ENCODE measurements around the gene RLN3. TPM values are rescaled to one million over a fixed set of nuclear protein-coding genes. Genes with fewer than 3 reads are reported as not detected.

RLN3 gene
- polyA plus RNA-seq, 1 donor (not counting 4 experiments of a cell fraction or from before 2014, with no cell fraction given) = not detected

DNA sequence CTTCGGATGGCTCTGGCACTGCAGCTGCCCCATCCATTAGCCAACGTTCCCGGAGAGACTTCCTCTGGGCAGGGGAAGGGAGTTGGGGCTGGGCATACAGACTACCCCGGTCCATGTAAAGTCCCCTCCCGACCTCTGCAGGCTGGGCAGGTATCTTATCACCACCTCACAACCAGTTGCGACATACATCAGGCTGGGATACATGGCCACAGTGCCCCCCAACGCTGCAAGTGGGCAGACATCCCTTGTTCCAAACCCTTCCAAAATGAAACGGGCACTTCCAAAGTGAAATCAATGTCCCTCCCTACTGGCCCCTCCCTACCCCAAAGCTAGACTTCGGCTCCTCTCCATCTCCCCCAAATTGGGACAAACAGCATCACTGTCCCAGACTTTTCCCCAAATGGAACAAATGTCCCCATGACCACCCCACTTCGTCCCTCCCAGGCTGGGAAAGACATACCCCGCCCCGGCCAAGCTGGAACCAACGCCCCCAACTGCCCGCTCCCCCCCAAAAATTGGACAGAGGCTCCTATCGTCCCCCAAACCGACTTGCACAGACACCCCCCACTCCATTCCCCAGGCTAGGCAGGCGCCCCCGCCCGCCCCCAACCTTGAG is 28.9 kb downstream of the RLN3 start:
- dilution Hi-C loops (cut with MboI; ENCODE audit: extremely low pct_ligation_motif_present, low sequenced_read_pairs) = no loop called here
- H4K20me1 ChIP-seq (ENCODE audit: control insufficient read depth, extremely low read depth, insufficient read depth, low read length) = no peaks in the 10 kb centered on the region
- no peaks in the 10 kb centered on the region for H3K79me2 ChIP-seq (ENCODE audit: control insufficient read depth, insufficient read depth, low read length)
- DNase-seq (ENCODE audit: low read depth, low spot score) = no peak
- no peak for TF ChIP-seq EZH2 (IDR thresholded peaks at IDR 0.05; ENCODE audit: low read length)
- TF ChIP-seq, protein P1, sequence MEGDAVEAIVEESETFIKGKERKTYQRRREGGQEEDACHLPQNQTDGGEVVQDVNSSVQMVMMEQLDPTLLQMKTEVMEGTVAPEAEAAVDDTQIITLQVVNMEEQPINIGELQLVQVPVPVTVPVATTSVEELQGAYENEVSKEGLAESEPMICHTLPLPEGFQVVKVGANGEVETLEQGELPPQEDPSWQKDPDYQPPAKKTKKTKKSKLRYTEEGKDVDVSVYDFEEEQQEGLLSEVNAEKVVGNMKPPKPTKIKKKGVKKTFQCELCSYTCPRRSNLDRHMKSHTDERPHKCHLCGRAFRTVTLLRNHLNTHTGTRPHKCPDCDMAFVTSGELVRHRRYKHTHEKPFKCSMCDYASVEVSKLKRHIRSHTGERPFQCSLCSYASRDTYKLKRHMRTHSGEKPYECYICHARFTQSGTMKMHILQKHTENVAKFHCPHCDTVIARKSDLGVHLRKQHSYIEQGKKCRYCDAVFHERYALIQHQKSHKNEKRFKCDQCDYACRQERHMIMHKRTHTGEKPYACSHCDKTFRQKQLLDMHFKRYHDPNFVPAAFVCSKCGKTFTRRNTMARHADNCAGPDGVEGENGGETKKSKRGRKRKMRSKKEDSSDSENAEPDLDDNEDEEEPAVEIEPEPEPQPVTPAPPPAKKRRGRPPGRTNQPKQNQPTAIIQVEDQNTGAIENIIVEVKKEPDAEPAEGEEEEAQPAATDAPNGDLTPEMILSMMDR (optimal IDR thresholded peaks at IDR 0.05 in 1 of 3, IDR thresholded peaks at IDR 0.05 in 1 of 3, conservative IDR thresholded peaks at IDR 0.05 in 1 of 3; ENCODE audit: extremely low read depth in 1 of 3, insufficient read depth in 2 of 3, low read length in 3 of 3) = no peak
- FAIRE-seq = no peak
- no peak overlapping the region for H3K4me2 ChIP-seq (ENCODE audit: control insufficient read depth, extremely low read depth, insufficient read depth, low read depth, low read length)
- H3K27ac ChIP-seq (ENCODE audit: control insufficient read depth, insufficient read depth, low read length) = no peak overlapping the region
- H3K4me3 ChIP-seq (ENCODE audit: control insufficient read depth in 2 of 3, extremely low read depth in 1 of 3, insufficient read depth in 2 of 3, low read depth in 1 of 3, low read length in 3 of 3) = no peak overlapping the region
- H3K36me3 ChIP-seq (ENCODE audit: control insufficient read depth in 2 of 2, extremely low read depth in 1 of 2, insufficient read depth in 2 of 2, low read length in 2 of 2) = no peaks in the 10 kb centered on the region
- no peaks in the 10 kb centered on the region for H3K9me1 ChIP-seq (ENCODE audit: control insufficient read depth, extremely low read depth, insufficient read depth, low read length)
- no peak overlapping the region for H2AFZ ChIP-seq (ENCODE audit: control insufficient read depth, low read length)
- peaks cover 43% of the 10 kb centered on the region for H3K27me3 ChIP-seq (ENCODE audit: control insufficient read depth, extremely low read depth, insufficient read depth, low read length)
- H3K9ac ChIP-seq (ENCODE audit: control insufficient read depth, extremely low read depth, insufficient read depth, low read length) = no peak overlapping the region
- H3K9me3 ChIP-seq (ENCODE audit: control insufficient read depth, low read depth, low read length) = no peaks in the 10 kb centered on the region
- no peaks in the 10 kb centered on the region for H3K4me1 ChIP-seq (ENCODE audit: control insufficient read depth, extremely low read depth, insufficient read depth, low read length)

DNA sequence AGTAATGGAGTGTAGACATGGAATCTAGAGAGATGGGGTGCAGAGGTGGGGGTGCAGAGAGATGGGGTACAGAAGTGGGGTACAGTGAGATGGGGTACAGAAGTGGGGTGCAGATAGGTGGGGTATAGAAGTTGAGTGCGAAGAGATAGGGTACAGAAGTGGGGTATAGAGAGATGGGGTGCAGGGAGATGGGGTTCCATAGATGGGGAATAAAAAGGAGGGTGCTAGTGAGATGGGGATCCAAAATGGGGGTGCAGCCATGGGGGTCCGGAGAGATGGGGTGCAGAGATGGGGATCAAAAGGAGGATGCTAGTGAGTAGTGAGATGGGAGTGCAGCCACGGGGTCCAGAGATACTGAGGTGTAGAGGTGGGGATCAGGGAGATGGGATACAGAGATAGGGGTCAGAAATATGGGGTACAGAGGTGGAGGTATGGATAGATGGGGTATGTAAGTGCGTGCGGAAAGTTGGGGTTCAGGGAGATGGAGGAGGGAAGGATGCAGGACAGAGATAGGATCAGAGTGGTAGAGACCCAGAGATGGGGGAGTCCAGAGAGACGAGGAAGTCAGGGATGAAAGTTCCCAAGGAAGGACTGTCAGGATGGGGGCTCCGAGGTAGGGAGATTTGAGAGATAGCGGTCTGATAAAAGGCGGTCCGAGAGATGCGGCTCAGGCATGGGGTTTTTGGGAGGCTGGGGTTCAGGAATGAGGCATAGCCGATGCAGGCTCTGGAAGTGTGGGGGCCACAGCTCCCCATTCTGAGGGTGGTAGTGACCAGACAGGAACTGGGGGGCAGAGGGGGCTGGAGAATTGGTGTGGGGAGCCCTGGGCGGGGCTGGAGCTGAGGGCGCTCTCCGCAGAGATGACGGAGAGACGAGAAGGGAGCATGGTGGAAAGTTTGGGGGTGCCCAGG is 30.5 kb downstream of the RLN3 start:
- TF ChIP-seq EZH2 (IDR thresholded peaks at IDR 0.05; ENCODE audit: low read length) = peak; percentile 18
- TF ChIP-seq, protein P1 (optimal IDR thresholded peaks at IDR 0.05 in 1 of 3, IDR thresholded peaks at IDR 0.05 in 1 of 3, conservative IDR thresholded peaks at IDR 0.05 in 1 of 3; ENCODE audit: extremely low read depth in 1 of 3, insufficient read depth in 2 of 3, low read length in 3 of 3) = no peak
- dilution Hi-C loops (cut with MboI; ENCODE audit: extremely low pct_ligation_motif_present, low sequenced_read_pairs) = no loop called here
- no peaks in the 10 kb centered on the region for H4K20me1 ChIP-seq (ENCODE audit: control insufficient read depth, extremely low read depth, insufficient read depth, low read length)
- no peak overlapping the region for H3K9ac ChIP-seq (ENCODE audit: control insufficient read depth, extremely low read depth, insufficient read depth, low read length)
- FAIRE-seq (no peak), DNase-seq (ENCODE audit: low read depth, low spot score) (no peak)
- H3K36me3 ChIP-seq (ENCODE audit: control insufficient read depth in 2 of 2, extremely low read depth in 1 of 2, insufficient read depth in 2 of 2, low read length in 2 of 2) = no peaks in the 10 kb centered on the region
- no peaks in the 10 kb centered on the region for H3K9me3 ChIP-seq (ENCODE audit: control insufficient read depth, low read depth, low read length)
- no peaks in the 10 kb centered on the region for H3K9me1 ChIP-seq (ENCODE audit: control insufficient read depth, extremely low read depth, insufficient read depth, low read length)
- no peak overlapping the region for H3K4me3 ChIP-seq (ENCODE audit: control insufficient read depth in 2 of 3, extremely low read depth in 1 of 3, insufficient read depth in 2 of 3, low read depth in 1 of 3, low read length in 3 of 3)
- no peaks in the 10 kb centered on the region for H3K79me2 ChIP-seq (ENCODE audit: control insufficient read depth, insufficient read depth, low read length)
- H2AFZ ChIP-seq (ENCODE audit: control insufficient read depth, low read length) = no peak overlapping the region
- H3K4me2 ChIP-seq (ENCODE audit: control insufficient read depth, extremely low read depth, insufficient read depth, low read depth, low read length) = peak overlapping the region; percentile 27
- H3K27me3 ChIP-seq (ENCODE audit: control insufficient read depth, extremely low read depth, insufficient read depth, low read length) = peaks cover 43% of the 10 kb centered on the region
- H3K4me1 ChIP-seq (ENCODE audit: control insufficient read depth, extremely low read depth, insufficient read depth, low read length) = no peaks in the 10 kb centered on the region
- no peak overlapping the region for H3K27ac ChIP-seq (ENCODE audit: control insufficient read depth, insufficient read depth, low read length)

All from keratinocyte (primary cell).